ENCODE data around the gene HIP1R.

The HIP1R gene

DNA sequence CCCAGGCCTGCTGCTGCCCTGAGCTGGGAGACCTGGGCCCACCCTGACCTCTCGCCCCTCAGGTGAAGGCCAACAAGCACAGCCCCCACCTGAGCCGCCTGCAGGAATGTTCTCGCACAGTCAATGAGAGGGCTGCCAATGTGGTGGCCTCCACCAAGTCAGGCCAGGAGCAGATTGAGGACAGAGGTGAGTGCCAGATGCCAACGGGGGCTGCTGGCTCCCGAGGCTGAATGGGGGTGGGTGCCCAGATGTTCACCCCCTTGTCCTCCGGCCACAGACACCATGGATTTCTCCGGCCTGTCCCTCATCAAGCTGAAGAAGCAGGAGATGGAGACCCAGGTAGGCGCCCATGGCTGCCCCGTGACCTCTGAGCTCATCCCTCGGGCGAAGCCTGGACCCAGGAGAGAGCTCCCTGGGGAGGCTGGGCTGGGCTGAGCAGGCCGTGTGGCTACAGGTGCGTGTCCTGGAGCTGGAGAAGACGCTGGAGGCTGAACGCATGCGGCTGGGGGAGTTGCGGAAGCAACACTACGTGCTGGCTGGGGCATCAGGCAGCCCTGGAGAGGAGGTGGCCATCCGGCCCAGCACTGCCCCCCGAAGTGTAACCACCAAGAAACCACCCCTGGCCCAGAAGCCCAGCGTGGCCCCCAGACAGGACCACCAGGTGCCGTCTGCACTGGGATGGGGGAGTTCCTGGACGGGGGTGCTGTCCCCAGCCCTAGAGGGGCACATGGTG lies 25.8 kb downstream of the HIP1R start:
- no peak overlapping the region for H3K4me2 ChIP-seq (ENCODE audit: low read length)

DNA sequence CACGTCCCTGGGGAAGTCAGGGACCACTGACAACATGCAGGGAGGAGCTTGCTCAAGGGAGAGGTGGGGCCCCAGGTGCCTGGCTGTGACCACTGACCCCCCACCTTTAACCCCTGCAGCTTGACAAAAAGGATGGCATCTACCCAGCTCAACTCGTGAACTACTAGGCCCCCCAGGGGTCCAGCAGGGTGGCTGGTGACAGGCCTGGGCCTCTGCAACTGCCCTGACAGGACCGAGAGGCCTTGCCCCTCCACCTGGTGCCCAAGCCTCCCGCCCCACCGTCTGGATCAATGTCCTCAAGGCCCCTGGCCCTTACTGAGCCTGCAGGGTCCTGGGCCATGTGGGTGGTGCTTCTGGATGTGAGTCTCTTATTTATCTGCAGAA lies 26.3 kb downstream of the HIP1R start:
- no peaks in the 10 kb centered on the region for H3K36me3 ChIP-seq (ENCODE audit: control insufficient read depth, insufficient read depth, low read length)
- H3K27me3 ChIP-seq (ENCODE audit: control insufficient read depth, insufficient read depth, low read length): no peaks in the 10 kb centered on the region
- H3K9ac ChIP-seq: no peak overlapping the region
- H2AFZ ChIP-seq: no peak overlapping the region
- no peak overlapping the region for H3K27ac ChIP-seq
- TF ChIP-seq, protein P1, sequence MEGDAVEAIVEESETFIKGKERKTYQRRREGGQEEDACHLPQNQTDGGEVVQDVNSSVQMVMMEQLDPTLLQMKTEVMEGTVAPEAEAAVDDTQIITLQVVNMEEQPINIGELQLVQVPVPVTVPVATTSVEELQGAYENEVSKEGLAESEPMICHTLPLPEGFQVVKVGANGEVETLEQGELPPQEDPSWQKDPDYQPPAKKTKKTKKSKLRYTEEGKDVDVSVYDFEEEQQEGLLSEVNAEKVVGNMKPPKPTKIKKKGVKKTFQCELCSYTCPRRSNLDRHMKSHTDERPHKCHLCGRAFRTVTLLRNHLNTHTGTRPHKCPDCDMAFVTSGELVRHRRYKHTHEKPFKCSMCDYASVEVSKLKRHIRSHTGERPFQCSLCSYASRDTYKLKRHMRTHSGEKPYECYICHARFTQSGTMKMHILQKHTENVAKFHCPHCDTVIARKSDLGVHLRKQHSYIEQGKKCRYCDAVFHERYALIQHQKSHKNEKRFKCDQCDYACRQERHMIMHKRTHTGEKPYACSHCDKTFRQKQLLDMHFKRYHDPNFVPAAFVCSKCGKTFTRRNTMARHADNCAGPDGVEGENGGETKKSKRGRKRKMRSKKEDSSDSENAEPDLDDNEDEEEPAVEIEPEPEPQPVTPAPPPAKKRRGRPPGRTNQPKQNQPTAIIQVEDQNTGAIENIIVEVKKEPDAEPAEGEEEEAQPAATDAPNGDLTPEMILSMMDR (IDR thresholded peaks at IDR 0.05): no peak
- no peaks in the 10 kb centered on the region for H3K79me2 ChIP-seq
- no peaks in the 10 kb centered on the region for H3K9me3 ChIP-seq (ENCODE audit: control insufficient read depth, low read length)
- peaks cover 3% of the 10 kb centered on the region for H3K4me1 ChIP-seq
- H3K4me2 ChIP-seq (ENCODE audit: low read length): no peak overlapping the region
- no peak overlapping the region for H3K4me3 ChIP-seq (ENCODE audit: low read depth, low read length)

More for the DNA sequence above, 25.8 kb downstream of the HIP1R start:
- Histone ChIP-seq H3K27me3 (ENCODE audit: control insufficient read depth, insufficient read depth, low read length) (no peaks in the 10 kb centered on the region), H3K27ac (no peak overlapping the region), H2AFZ (no peak overlapping the region), H3K79me2 (no peaks in the 10 kb centered on the region), H3K4me3 (ENCODE audit: low read depth, low read length) (no peak overlapping the region), H3K9ac (no peak overlapping the region), H3K36me3 (ENCODE audit: control insufficient read depth, insufficient read depth, low read length) (no peaks in the 10 kb centered on the region), H3K4me1 (peaks cover 3% of the 10 kb centered on the region), H3K9me3 (ENCODE audit: control insufficient read depth, low read length) (no peaks in the 10 kb centered on the region)
- TF ChIP-seq, protein P1 (IDR thresholded peaks at IDR 0.05): no peak

DNA sequence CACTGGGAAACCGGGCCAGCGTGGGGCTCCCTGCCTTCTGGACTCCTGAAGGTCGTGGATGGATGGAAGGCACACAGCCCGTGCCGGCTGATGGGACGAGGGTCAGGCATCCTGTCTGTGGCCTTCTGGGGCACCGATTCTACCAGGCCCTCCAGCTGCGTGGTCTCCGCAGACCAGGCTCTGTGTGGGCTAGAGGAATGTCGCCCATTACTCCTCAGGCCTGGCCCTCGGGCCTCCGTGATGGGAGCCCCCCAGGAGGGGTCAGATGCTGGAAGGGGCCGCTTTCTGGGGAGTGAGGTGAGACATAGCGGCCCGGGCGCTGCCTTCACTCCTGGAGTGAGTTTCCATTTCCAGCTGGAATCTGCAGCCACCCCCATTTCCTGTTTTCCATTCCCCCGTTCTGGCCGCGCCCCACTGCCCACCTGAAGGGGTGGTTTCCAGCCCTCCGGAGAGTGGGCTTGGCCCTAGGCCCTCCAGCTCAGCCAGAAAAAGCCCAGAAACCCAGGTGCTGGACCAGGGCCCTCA lies 26.9 kb downstream of the HIP1R start:
- TF ChIP-seq, protein P1 (IDR thresholded peaks at IDR 0.05): no peak
- Histone ChIP-seq H3K79me2 (no peaks in the 10 kb centered on the region), H3K27ac (no peak overlapping the region), H3K4me3 (ENCODE audit: low read depth, low read length) (no peak overlapping the region), H3K36me3 (ENCODE audit: control insufficient read depth, insufficient read depth, low read length) (no peaks in the 10 kb centered on the region), H3K4me2 (ENCODE audit: low read length) (no peak overlapping the region), H3K4me1 (peaks cover 3% of the 10 kb centered on the region), H3K9ac (no peak overlapping the region), H3K27me3 (ENCODE audit: control insufficient read depth, insufficient read depth, low read length) (no peaks in the 10 kb centered on the region), H3K9me3 (ENCODE audit: control insufficient read depth, low read length) (no peaks in the 10 kb centered on the region), H2AFZ (no peak overlapping the region)

DNA sequence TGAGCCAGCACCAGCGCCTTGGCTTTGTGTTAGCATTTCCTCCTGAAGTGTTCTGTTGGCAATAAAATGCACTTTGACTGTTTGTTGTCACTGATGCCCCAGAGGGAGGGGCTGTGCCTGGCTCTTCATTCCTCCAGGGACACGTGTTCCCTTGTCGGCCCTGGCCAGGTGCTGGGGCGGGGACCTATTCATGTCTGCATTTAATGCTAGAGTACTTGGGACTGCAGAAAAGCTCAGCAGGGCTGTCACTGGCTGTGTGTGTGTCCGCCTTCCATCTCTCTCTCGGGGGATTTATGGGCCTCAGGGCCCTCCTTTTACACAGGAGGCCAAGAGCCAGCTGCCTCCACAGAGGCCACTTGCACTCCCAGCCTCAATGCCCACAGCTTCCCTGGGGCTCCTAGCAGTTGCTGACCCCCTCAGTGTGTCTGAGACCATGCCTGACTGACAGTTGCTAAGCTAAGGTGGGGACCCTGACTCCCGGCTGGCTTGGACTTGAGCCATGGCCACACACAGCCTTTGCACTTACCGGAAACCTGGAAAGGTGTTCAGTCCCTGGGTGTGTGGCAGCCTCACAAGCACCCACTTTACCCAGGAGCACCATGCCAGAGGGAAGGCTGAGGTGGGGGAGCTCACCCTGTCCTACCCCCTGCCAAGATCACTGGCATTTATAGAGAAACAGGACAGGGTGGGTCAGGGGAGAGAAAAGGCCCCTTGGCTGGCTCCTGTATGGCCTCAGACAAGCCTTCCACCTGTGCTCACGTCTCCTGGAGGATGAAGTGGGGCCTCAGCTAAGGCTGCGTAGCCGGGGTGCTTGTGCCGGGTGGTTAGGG lies 27.8 kb downstream of the HIP1R start:
- Histone ChIP-seq H3K9ac (no peak overlapping the region), H3K4me1 (peaks cover 3% of the 10 kb centered on the region), H3K27ac (no peak overlapping the region), H3K4me2 (ENCODE audit: low read length) (no peak overlapping the region), H3K4me3 (ENCODE audit: low read depth, low read length) (no peak overlapping the region), H3K36me3 (ENCODE audit: control insufficient read depth, insufficient read depth, low read length) (no peaks in the 10 kb centered on the region), H2AFZ (no peak overlapping the region), H3K79me2 (no peaks in the 10 kb centered on the region), H3K9me3 (ENCODE audit: control insufficient read depth, low read length) (no peaks in the 10 kb centered on the region), H3K27me3 (ENCODE audit: control insufficient read depth, insufficient read depth, low read length) (no peaks in the 10 kb centered on the region)
- TF ChIP-seq, protein P1 (IDR thresholded peaks at IDR 0.05): no peak

All from parathyroid adenoma (tissue), 2 donors.